Cardiac fibroblast (primary cell): ENCODE data around the gene KDF1.

Experiments
- DNase-seq, 2 donors: peaks; one replicate each; pipeline versions ENCODE4 v3.0.0 to v3.0.0-alpha.2; 2010; ENCODE audit warnings: low read depth in 2 of 2
- H3K4me3 ChIP-seq, 2 donors: replicated peaks in 1 of 2; 1 replicate in 1 of 2; 2 replicates in 1 of 2; pipeline ENCODE4 v1.5.1; 2011; ENCODE audit warnings: low read depth in 2 of 2, low read length in 2 of 2, mild to moderate bottlenecking in 2 of 2, moderate library complexity in 1 of 2
- TF ChIP-seq, protein P1 (sequence below): IDR thresholded peaks from one replicate; pipeline ENCODE4 v1.5.1; 2011; ENCODE audit warnings: low read depth, mild to moderate bottlenecking, low read length, inconsistent platforms

KDF1 gene

DNA sequence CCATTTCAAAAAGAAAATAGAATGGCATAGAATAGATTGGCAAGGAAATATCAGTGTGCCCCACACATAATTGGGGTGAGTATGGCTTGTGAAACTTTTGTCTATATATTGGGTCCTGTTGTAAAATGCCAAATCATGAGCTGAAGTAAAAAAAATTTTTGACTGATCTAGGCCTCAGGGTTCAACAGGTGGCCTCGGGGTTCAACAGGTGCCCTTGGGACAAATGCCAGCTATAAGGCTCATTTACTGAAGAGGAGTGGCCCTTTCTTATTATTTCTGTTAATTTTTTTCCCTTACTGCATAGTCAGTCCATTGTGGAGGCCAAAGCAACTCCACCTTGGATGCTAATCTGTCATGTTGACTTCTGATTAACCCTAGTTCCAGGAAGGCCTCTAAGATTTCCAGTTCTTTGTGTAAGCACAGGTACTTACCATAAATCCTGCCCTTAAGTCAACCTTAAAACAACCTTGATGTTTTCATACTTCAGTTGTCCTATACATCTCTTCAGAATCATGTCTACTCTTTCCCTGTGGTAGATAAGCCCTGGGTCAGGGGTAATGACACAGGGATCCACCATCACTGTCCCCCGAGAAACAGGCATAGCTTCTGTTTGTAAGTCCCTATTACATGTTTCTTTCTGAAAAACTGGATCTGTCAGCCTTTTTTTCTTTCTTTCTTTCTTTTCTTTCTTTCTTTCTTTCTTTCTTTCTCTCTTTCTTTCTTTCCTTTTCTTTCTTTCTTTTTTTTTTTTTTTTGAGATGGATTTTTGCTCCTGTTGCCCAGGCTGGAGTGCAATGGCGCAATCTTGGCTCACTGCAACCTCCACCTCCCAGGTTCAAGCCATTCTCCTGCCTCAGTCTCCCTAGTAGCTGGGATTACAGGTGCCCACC is 16.6 kb upstream of the KDF1 start:
- H3K4me3 ChIP-seq, result no peak overlapping the region
- no peak for DNase-seq
- TF ChIP-seq, protein P1, sequence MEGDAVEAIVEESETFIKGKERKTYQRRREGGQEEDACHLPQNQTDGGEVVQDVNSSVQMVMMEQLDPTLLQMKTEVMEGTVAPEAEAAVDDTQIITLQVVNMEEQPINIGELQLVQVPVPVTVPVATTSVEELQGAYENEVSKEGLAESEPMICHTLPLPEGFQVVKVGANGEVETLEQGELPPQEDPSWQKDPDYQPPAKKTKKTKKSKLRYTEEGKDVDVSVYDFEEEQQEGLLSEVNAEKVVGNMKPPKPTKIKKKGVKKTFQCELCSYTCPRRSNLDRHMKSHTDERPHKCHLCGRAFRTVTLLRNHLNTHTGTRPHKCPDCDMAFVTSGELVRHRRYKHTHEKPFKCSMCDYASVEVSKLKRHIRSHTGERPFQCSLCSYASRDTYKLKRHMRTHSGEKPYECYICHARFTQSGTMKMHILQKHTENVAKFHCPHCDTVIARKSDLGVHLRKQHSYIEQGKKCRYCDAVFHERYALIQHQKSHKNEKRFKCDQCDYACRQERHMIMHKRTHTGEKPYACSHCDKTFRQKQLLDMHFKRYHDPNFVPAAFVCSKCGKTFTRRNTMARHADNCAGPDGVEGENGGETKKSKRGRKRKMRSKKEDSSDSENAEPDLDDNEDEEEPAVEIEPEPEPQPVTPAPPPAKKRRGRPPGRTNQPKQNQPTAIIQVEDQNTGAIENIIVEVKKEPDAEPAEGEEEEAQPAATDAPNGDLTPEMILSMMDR, result no peak

DNA sequence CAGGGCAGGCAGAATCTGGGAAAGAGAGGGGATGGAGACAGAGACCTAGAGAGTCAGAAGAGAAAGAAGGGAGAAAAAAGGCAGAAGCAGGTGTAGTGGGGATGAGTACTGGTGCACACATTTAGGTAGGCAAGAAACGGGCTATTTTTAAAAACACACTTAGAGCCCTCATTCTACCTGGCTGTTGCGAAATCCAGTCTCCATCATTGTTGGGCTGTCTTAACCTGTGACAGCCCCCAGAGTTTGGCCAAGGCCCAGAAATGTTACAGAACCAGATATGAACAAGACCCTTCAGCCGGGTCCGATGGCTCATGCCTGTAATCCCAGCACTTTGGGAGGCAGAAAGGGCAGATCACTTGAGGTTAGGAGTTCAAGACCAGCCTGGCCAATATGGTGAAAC is 12.6 kb upstream of the KDF1 start:
- TF ChIP-seq, protein P1, result no peak
- H3K4me3 ChIP-seq, result no peak overlapping the region
- no peak for DNase-seq

DNA sequence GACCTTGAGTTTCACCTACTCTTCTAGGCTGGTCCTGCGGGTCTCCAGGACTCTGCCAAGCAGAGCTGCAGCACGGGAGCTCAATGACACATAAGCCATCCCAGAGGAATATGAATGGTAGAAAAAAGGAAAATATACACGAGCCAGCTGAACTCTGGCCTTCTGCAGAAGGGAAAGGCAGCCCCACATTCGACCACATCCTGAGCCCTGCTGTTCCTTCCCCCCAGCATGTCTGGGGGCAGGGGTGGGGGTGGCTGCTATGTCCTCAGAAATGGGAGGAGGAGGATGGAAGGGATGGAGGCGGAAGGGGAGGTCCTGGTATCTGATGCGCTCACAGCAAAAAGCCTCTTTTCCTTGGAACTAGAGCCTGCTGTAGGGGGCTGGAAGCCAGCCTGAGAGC is 12.1 kb upstream of the KDF1 start:
- no peak for DNase-seq
- no peak overlapping the region for H3K4me3 ChIP-seq
- TF ChIP-seq, protein P1, result no peak

DNA sequence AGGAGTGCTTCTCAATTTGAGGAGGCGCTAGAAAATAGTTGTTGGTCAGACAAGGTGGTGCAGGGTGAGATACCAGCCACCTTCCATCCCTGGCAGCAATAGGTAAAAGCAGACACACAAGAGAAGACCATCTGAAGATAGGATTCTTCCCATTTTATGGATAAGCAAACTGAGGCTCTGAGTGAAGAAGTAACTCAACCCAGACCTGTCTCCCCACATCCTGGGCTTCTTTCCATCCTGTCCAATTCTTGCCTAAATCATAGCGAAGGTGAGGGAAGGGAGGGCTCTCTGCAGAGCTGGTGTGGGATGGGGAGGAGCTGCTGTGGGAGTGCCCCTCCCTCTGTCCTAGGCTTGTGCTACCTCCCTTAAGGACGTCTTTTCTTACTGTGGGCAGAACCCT is 11.3 kb upstream of the KDF1 start:
- no peak for DNase-seq
- TF ChIP-seq, protein P1, result no peak
- no peak overlapping the region for H3K4me3 ChIP-seq

DNA sequence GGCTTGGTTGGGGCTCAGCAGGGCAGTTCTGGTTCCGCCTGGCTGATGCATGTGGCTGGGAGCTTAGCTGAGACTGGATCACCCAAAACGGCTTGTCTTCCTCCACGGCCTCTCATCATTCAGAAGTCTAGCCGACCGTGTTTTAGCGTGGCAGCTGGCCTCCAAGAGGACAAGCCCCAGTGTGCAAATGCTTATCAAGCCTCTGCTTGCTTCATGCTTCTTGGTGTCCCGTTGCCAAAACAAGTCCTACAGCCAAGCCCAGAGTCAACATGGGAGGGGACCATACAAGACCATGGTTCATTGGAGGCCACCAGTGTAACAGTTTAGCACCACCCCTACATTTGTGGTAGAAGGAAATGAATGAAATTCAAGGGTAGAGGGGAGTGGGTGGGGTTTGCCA is 10.5 kb upstream of the KDF1 start:
- peak in 1 of 2 donors; percentile 58 for DNase-seq
- TF ChIP-seq, protein P1, result no peak
- no peak overlapping the region for H3K4me3 ChIP-seq

DNA sequence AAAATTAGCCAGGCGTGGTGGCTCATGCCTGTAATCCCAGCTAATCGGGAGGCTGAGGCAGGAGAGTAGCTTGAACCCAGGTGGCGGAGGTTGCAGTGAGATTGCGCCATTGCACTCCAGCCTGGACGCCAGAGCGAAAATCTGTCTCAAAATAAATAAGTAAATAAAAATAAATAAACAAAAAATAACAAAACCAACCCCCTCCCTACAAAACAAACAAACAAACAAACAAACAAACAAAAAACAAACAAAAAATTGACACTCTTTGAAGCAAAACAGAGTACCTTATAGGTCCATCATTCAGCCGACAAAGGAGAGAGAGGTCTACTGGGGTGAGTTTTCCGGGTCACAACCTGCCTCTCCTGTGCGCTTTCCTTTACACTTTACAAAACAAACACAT is 5.4 kb upstream of the KDF1 start:
- TF ChIP-seq, protein P1, result no peak
- DNase-seq, result no peak
- H3K4me3 ChIP-seq, result no peak overlapping the region

DNA sequence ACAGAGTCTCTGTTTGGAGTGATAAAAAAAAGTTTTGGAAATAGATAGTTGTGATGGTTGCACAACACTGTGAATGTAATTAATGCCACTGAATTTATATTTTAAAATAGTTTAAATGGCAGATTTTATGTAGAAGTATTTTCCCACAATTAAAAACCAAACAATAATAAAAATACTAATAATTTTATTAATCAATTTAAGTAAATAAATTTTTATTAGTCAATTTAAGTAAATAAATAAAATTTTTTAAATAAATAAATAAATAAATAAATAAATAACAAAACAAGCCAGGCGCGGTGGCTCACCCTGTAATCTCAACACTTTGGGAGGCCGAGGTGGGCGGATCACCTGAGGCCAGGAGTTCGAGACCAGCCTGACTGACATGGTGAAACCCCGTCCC is 4.9 kb upstream of the KDF1 start:
- no peak for DNase-seq
- TF ChIP-seq, protein P1, result no peak

More for the DNA sequence above, 4.9 kb upstream of the KDF1 start:
- no peak overlapping the region for H3K4me3 ChIP-seq
